GM21717 (cell line): ENCODE results near the gene CCDC80.

Experiments
- ATAC-seq: cut with Tn5 transposase; IDR thresholded peaks from one replicate; pipeline ENCODE4 v1.9.1; 2021; ENCODE audit warnings: mild to moderate bottlenecking, moderate library complexity; ENCODE audit not compliant: unreplicated experiment

CCDC80 gene

GRCh38 chr3:112634786-112635541 lies 6.0 kb downstream of the CCDC80 start:
- ATAC-seq, result no peak

- no peak for ATAC-seq
These were observed 7.2 kb downstream of the CCDC80 start for GRCh38 chr3:112633757-112634156.

- ATAC-seq, result no peak
These were observed 7.8 kb downstream of the CCDC80 start for GRCh38 chr3:112633191-112633590.

- no peak for ATAC-seq
These were observed 8.3 kb downstream of the CCDC80 start for GRCh38 chr3:112632596-112632995.

- ATAC-seq, result no peak
These were observed 9.7 kb downstream of the CCDC80 start for GRCh38 chr3:112631257-112631656.

GRCh38 chr3:112629425-112629824 lies 11.5 kb downstream of the CCDC80 start:
- ATAC-seq, result peak; percentile 49

GRCh38 chr3:112627919-112628466 lies 12.9 kb downstream of the CCDC80 start:
- no peak for ATAC-seq

GRCh38 chr3:112627419-112627818 lies 13.5 kb downstream of the CCDC80 start:
- ATAC-seq, result no peak

GRCh38 chr3:112623717-112624116 lies 17.2 kb downstream of the CCDC80 start:
- no peak for ATAC-seq

GRCh38 chr3:112623213-112623612 lies 17.7 kb downstream of the CCDC80 start:
- ATAC-seq, result no peak

- ATAC-seq, result no peak
These were observed 21.6 kb downstream of the CCDC80 start for GRCh38 chr3:112619295-112619694.

GRCh38 chr3:112617285-112617684 lies 23.7 kb downstream of the CCDC80 start:
- no peak for ATAC-seq

GRCh38 chr3:112615989-112616731 lies 24.8 kb downstream of the CCDC80 start:
- ATAC-seq, result no peak

- no peak for ATAC-seq
These were observed 29.0 kb downstream of the CCDC80 start for GRCh38 chr3:112611752-112612515.

GRCh38 chr3:112610121-112610520 lies 30.8 kb downstream of the CCDC80 start:
- no peak for ATAC-seq

GRCh38 chr3:112607863-112608262 lies 33.1 kb downstream of the CCDC80 start:
- ATAC-seq, result no peak

- no peak for ATAC-seq
These were observed 34.8 kb downstream of the CCDC80 start for GRCh38 chr3:112606098-112606497.

GRCh38 chr3:112605285-112605684 lies 35.7 kb downstream of the CCDC80 start:
- ATAC-seq, result no peak

GRCh38 chr3:112604536-112604935 lies 36.4 kb downstream of the CCDC80 start:
- ATAC-seq, result no peak

- ATAC-seq, result peak; percentile 89
These were observed 38.6 kb downstream of the CCDC80 start for GRCh38 chr3:112602217-112602838.

GRCh38 chr3:112598731-112599130 lies 42.2 kb downstream of the CCDC80 start:
- ATAC-seq, result no peak
